Erythroblast (primary cell): ENCODE measurements around the gene EHMT1.
A peak's percentile ranks its signal among the peaks of the same experiment; 100 is the strongest.

ENCODE experiments used
- DNase-seq, 2 experiments: peaks; one replicate each; lab custom pipeline; 2025; lab: John Stamatoyannopoulos, UW
- GATA1 ChIP-seq: IDR thresholded peaks from 2 replicates; pipeline ENCODE4 v1.6.1; 2011; ENCODE audit warnings: low read depth, mild to moderate bottlenecking, control low read depth, low read length, moderate library complexity
- POLR2A ChIP-seq: IDR thresholded peaks from 2 replicates; pipeline ENCODE4 v1.6.1; 2011; ENCODE audit warnings: mild to moderate bottlenecking, low read length

Gene EHMT1

GRCh38 chr9:137685741-137686420 lies 67.1 kb downstream of the EHMT1 start:
- no peak for TF ChIP-seq POLR2A
- TF ChIP-seq GATA1: no peak
- no peak for DNase-seq

DNA sequence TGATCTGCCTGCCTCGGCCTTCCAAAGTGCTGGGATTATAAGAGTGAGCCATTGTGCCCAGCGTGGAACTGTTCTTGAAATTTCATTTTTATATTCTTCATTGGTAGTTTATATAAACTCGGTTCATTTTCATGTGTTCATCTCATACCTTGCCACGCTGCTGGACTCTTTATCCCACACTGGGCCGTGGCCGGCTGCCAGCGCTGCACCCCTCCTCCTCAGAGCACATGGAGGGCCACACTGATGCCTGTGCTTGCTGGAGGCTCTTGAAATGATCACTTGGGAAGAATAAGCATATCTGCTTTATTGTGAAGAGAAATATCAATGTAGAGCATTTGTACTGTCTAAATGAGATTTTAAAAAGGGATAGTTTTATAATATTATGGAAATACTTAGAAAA lies 69.5 kb downstream of the EHMT1 start:
- TF ChIP-seq GATA1: no peak
- no peak for TF ChIP-seq POLR2A
- DNase-seq: no peak

DNA sequence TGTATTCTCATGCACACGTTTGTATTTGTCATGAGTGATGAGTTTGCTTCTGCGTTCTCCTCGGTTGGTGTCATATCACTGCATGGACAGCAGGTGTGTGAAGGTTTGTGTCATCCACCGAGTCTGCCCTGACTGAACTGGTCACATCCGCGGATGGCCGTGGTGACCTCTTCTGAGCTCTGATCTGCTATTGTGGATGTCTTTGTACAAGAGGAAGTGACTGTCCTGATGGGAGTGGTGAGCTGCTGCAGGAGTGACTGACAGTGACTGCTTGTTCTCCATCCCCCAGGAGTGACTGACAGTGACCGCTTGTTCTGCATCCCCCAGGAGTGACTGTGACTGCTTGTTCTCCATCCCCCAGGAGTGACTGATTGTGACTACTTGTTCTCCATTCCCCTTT lies 69.9 kb downstream of the EHMT1 start:
- TF ChIP-seq GATA1: no peak
- no peak for TF ChIP-seq POLR2A
- DNase-seq: no peak

DNA sequence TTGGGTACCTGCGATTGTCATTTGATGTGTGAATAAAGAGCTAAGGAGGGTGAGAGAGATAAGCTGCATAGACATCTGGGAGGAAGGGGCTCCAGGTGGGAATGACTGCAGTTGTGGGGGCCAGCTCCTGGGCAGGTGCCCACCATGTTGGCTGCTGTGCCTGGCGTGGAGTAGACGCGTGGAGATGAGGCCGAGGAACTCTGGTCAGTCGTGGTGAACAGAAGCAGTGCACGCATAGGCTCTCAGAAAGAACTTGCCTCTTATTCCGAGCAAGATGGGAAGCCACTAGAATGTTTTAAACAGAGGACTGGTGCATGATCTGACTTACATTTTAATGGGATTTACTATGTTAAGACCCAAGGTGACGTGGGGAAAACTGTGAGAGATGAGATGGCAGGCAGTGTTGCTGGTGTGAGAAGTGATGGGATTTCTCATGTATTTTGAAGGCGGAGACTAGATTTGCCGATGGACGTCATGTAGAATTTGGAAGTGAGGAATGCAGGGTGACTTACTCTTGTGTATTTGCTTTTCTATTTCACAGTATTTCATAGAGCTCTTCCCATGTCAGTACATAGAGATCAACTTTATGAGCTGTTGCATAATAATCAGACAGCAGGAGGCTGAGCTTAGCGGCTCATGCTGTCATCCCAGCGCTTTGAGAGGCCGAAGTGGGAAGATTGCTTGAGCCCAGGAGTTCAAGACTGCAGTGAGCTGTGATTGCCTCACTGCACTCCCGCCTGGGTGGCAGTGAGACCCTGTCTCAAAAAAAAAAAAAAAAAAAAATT lies 71.1 kb downstream of the EHMT1 start:
- DNase-seq: no peak
- TF ChIP-seq GATA1 (no peak), POLR2A (no peak)

- no peak for TF ChIP-seq POLR2A
- TF ChIP-seq GATA1: no peak
- no peak for DNase-seq
These were observed 72.3 kb downstream of the EHMT1 start for GRCh38 chr9:137690930-137691645.

- DNase-seq: no peak
- TF ChIP-seq POLR2A: no peak
- no peak for TF ChIP-seq GATA1
These were observed 73.0 kb downstream of the EHMT1 start for GRCh38 chr9:137691646-137692351.

DNA sequence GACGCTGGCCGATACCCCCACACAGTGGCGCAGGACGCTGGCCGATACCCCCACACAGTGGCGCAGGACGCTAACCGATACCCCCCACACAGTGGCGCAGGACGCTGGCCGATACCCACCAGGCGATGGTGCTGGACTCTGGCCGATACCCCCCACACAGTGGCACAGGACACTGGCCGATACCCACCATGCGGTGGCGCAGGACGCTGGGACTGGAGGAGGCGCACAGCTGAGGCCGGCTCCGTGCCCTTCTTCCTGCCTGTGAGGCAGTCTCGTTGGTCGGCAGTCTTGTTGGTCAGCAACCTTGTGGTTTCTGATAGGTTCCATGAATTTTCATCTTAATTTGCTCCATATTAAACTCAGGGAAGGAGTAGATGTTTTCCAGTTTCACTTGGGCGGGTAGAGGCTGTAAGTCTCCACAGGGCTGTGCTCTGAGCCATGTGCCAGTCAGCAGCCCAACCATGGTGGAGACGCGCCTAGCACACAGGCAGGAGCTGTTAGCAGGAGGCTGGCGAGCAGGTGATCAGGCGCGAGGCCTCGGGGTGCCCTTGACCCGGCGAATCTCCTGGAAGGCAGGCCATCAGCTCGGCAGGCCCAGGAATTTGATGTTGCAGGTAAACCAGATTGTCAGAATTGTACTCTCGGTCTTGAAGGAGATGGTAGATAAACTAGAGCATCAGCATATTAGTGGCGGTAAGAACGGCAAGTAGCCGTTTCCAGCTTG lies 75.6 kb downstream of the EHMT1 start:
- TF ChIP-seq GATA1: no peak
- no peak for TF ChIP-seq POLR2A
- no peak for DNase-seq

DNA sequence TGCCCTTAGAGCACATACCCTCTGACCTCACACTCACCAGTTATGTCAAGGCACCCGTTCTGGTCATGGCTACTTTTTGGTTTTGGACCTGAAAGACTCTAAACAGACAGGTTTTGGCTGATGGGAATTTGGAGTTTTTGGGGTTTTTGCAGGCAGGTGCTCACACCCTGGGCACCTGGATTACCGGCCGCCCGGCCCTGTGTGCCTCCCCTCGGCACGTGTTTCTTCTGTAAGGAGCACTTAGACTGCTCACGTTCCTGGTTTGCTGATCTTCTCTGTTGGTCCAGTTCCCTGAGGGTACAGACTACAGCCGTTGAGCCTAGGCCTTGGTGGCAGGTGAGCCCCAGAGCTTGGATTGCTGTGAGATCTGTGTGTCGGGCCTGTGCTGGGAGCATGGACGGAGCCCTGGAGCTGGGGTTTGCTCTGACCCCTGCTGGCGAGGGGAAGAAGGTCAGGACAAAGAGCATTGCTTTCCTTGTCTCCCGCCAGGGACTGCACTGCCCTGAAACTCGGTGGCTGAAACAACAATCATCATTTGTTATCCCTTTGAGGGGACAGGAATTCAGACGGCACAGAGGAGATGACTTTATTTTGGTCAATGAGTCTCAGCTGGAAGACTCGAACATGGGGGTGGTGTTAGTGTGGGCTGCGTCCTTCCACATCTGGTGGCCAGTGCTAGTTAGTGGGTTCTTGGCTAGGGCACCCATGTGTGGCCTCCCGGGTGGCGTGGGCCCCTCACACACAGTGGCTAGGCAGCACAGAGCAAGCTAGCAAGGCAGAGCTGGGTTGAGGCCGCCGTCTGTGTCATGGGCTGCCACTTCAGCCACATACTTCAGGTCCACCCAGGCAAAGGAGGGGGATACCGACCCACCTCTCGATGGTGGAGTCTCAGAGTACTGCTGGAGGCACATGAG lies 76.4 kb downstream of the EHMT1 start:
- peak; percentile 57 to 68 for DNase-seq

GRCh38 chr9:137696136-137696925 lies 77.5 kb downstream of the EHMT1 start:
- TF ChIP-seq POLR2A (no peak), GATA1 (no peak)
- DNase-seq: no peak

More for the DNA sequence above, 76.4 kb downstream of the EHMT1 start:
- TF ChIP-seq GATA1: no peak
- TF ChIP-seq POLR2A: no peak

DNA sequence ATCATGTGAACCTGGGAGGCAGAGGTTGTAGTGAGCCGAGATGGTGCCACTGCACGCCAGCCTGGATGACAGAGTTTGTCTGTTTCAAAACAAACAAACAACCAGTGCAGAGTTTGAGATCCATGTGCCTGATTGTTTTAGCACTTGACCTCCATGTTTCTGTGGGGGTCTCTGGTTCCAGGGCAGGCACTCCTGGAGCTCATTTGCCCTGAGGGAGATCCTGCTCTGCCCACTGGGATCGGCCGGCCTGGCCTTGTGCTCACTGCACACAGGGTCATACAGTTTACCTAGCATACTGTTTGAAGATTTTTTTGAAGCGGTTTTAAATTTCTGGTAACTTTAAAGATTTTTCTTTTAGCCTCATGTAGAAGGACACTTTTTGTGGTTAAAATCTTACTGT lies 78.4 kb downstream of the EHMT1 start:
- TF ChIP-seq POLR2A (no peak), GATA1 (no peak)
- DNase-seq: no peak

DNA sequence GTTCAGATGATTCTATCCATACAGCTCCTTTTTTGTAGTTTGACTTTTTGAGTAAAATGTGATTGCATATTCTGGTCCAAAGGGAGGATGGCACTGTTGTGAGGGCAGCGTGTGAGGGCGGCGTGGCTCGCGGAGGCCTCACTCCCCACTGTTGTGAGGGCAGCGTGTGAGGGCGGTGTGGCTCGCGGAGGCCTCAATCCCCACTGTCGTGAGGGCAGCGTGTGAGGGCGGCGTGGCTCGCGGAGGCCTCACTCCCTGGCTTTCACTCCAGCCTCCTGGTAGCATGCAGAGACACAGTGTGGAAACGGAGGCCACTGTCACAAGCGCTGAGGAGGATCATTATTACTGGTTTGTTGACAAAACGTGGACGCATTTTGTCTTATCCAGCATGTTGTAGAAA lies 79.0 kb downstream of the EHMT1 start:
- no peak for DNase-seq
- TF ChIP-seq GATA1 (no peak), POLR2A (no peak)
